ENCODE data around the gene MRPL9. TPM values are rescaled to one million over a fixed set of nuclear protein-coding genes. Genes with fewer than 3 reads are reported as not detected.

The MRPL9 gene
- total and polyA plus RNA-seq, 10 of the 15 experiments (the other 5 are each of a cell fraction or from before 2014, with no cell fraction given) = 35.7 to 161 (median 110) TPM

DNA sequence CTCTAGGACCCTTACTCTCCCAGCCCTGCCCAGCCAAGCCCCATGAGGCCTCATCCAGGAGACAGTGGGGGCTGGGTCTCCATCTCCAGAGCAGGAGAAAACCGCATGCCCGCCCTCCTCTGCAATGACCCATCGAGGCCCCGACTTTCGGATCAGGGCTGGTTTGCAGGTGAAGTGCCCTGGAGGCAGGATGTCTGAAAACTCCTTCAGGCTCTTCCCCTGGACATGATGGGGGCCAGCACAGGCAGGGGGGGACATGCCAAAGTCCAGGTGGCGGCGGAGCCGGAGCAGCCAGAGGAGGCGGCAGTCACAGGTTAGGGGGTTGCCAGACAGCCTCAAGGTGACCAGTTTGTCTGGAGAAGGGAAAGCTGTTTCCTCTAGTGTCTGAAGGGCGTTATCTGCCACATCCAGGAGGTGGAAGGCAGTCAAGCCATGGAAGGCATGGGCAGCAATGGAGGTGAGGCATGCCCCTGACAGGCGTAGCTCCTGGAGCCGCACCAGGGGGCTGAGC is 38.1 kb upstream of the MRPL9 start:
- no TSS peak for BruUV-seq (replicated peaks)
- ChIA-PET CTCF (interaction anchor here (1.5 kb wide), 1 partner anchor 12 kb away, joined by 4 read pairs; no protein-coding TSS in a partner anchor), POLR2A (interaction anchor here (0.6 kb wide), 1 partner anchor 41 kb away, joined by 3 read pairs; no protein-coding TSS in a partner anchor), RAD21 (ENCODE audit: unreplicated experiment) (no interaction called here), SMC1A (ENCODE audit: uncharacterized antibody, unreplicated experiment) (interaction anchor here (1.4 kb wide), 1 partner anchor 34 kb away, joined by 4 read pairs; no protein-coding TSS in a partner anchor)
- Histone ChIP-seq H3K27me3 (replicated peaks in 1 of 2; ENCODE audit: control insufficient read depth in 2 of 2, insufficient read depth in 2 of 2, low read length in 1 of 2) (peaks cover 0 to 11% of the 10 kb centered on the region in 2 experiments; a peak in 2 of 4 replicates), H3K4me1 (ENCODE audit: control insufficient read depth, insufficient read depth, low read length) (peaks cover 6% of the 10 kb centered on the region; the same call in 1 of the 2 replicates), H2AFZ (ENCODE audit: control insufficient read depth, low read depth, low read length) (no peak overlapping the region), H3K9me3 (replicated peaks; ENCODE audit: control insufficient read depth, insufficient read depth, low read length) (no peaks in the 10 kb centered on the region), H3K4me3 (no peak overlapping the region), H3K79me2 (ENCODE audit: control insufficient read depth, insufficient read depth, low read length) (no peaks in the 10 kb centered on the region), H3K36me3 (ENCODE audit: control insufficient read depth in 2 of 2, insufficient read depth in 2 of 2, low read length in 1 of 2) (no peaks in the 10 kb centered on the region), H3K27ac (ENCODE audit: control insufficient read depth, insufficient read depth) (no peak overlapping the region), H3K9ac (ENCODE audit: control insufficient read depth, insufficient read depth, low read length) (no peak overlapping the region), H3K4me2 (ENCODE audit: control insufficient read depth, insufficient read depth) (no peak overlapping the region), H4K20me1 (ENCODE audit: control insufficient read depth, insufficient read depth) (no peaks in the 10 kb centered on the region)
- DNase-seq (ENCODE audit: low read depth, low spot score) (no peak), ATAC-seq (no peak), FAIRE-seq (no peak)
- intact Hi-C loops (cut with micrococcal nuclease; ENCODE audit: unreplicated experiment) (no loop called here), in situ Hi-C loops (cut with MboI) (no loop called here)
- no peak for TF ChIP-seq MTA2 (IDR thresholded peaks at IDR 0.05; ENCODE audit: low read depth)
- no peak for TF ChIP-seq ZNF24 (IDR thresholded peaks at IDR 0.05)
- no peak for TF ChIP-seq RCOR1 (conservative IDR thresholded peaks at IDR 0.05; ENCODE audit: low read depth, low read length)
- no peak for TF ChIP-seq CHD2 (IDR thresholded peaks at IDR 0.05; ENCODE audit: borderline replicate concordance, low read depth, low read length)
- no peak for TF ChIP-seq POLR2AphosphoS2 (IDR thresholded peaks at IDR 0.05; ENCODE audit: low read depth, low read length)
- no peak for TF ChIP-seq CHD1 (IDR thresholded peaks at IDR 0.05; ENCODE audit: low read depth, low read length)
- no peak for TF ChIP-seq CREB1 (IDR thresholded peaks at IDR 0.05; ENCODE audit: low read depth)
- TF ChIP-seq ETV6 (conservative IDR thresholded peaks at IDR 0.05 in 1 of 2, IDR thresholded peaks at IDR 0.05 in 1 of 2; ENCODE audit: borderline replicate concordance in 1 of 2, low read depth in 1 of 2) = no peak
- no peak for TF ChIP-seq GABPA (IDR thresholded peaks at IDR 0.05; ENCODE audit: low read depth)
- TF ChIP-seq CTCF (IDR thresholded peaks at IDR 0.05 in 2 of 3, conservative IDR thresholded peaks at IDR 0.05 in 1 of 3; ENCODE audit: control insufficient read depth in 2 of 3, extremely low read depth in 1 of 3, insufficient read depth in 1 of 3, low read depth in 3 of 3, low read length in 3 of 3) = no peak
- TF ChIP-seq NBN (IDR thresholded peaks at IDR 0.05) = no peak
- TF ChIP-seq ELK1 (IDR thresholded peaks at IDR 0.05; ENCODE audit: low read depth, low read length) = no peak
- TF ChIP-seq IRF4 (IDR thresholded peaks at IDR 0.05; ENCODE audit: low read depth, low read length) = no peak
- TF ChIP-seq POLR2AphosphoS5 (IDR thresholded peaks at IDR 0.05; ENCODE audit: low read length) = no peak
- WGBS (ENCODE audit: insufficient coverage, insufficient replicate concordance, low lambda C conversion rate, missing lambda C conversion rate) = 59% methylated on average over 12 of the region's 12 CpGs

Measured in GM12878 (cell line).